HG03064 (cell line): ENCODE measurements around the gene LRP1B.

Experiments
- ATAC-seq: cut with Tn5 transposase; IDR thresholded peaks from one replicate; pipeline ENCODE4 v1.9.1; 2021; ENCODE audit warnings: low read depth; ENCODE audit not compliant: unreplicated experiment

Gene LRP1B

DNA sequence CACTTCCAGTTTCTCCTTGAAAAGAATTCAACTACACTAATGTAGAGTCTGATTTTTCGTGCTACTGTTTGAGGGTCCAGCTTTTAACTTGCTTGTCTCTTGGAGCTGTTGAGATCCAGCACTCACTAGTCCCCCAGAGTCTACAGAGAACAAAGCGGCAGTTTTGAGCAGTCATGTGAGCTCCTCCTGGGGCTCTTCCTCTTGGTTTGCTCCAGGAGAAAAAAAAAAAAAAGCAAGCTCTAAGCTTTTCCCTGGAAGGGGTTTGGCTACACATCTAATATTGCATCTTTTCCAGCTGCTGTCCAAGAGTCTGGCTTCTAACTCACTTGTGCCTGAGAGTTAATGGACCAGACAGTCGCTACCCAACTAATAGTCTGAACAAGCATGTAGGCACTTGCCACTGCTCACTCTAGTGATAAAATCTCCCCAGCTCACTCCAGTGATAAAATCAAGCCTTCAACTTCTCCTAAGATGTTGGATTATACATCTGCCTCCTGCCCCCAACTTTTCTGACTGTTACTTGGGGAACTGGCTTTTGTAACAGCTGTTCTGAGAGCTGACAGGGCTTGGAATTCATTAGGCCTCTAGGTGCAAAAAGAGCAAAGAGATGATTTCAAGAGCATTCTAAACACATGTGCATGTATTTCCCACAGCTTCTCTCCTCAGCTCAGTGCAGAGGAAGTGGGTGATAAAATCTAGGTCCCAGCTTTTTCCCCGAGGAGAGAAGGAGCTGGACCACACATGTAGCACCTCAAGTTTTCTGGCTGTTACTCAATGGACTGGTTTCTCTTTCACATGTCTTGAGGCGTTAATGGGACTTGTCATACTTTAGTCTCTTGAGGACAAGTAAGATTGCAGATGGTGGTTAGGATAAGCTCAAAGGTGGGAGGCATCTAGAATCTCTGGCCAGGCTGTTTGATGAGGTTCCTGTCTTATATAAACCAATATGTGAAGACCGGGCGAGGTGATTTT, 750.5 kb downstream of the LRP1B start:
- ATAC-seq = no peak

DNA sequence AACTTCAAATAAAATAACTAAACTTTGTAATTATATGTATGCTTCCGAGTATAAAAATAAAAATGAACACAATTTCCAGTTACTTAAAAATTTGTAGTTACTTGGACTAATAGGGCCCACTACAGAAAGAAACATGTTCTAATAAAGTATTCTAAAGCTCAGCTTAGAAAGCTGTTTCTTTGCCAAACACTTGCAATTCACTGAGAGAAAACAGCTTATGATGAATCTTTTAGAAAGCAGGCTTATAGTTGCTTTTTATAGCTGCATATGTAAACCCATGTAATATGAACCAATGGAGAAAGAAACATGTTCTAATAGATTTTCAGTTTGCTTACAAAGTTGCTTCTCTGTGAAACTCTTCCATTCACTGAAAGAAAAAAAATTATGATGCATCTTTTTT, 766.0 kb downstream of the LRP1B start:
- no peak for ATAC-seq

DNA sequence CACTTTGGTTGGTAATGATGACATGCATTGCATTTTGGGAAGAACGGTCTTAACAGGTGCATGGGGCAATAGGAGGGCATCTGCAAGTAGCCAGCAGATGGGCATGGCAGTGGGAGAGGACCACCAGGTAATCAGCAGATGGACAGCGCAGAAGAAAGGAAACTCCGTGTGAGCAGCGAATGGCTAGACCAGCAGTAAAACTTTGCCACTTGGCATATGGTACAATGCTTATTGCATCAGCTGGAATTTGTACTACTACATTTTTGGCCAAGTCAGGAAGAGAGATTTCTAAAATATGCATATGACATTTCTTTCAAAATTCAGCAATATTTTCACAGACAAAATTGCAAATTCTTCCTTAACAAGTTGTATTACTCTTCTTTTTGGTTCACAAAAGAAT, 768.5 kb downstream of the LRP1B start:
- ATAC-seq = no peak

DNA sequence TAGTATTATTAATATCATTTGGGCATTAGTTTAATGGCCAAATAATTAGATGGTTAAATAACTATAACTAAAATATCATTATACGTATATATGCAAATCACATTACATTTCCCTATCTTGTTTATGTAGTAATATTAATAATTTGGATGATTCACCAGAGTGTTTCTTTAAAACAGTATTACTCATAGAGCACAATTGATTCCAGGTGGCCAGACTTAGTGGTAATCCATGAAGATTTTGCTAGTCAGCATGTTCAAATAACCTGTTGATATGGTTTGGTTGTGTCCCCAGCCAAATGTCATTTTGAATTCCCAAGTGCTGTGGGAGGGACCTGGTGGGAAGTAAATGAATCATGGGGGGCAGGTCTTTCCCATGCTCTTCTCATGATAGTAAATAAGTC, 782.3 kb downstream of the LRP1B start:
- no peak for ATAC-seq

DNA sequence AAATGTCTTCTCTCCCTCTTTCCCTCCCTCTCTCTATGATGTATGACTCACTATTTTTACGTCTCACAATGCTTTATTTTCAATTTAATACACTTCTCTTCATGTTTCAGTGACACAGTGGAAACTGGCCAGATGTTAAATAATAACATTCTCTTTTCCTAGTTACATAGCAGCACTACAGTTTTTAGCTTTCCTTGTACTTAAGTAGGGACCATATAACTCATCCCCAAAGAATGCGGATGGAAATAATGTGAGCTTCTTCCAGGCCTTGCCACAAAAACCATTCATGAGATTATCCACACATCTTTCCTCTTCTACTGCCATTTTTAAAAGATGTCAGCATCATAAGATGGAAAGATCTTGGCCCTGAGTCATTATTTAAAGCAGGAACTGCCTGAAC, 789.4 kb downstream of the LRP1B start:
- ATAC-seq = no peak

DNA sequence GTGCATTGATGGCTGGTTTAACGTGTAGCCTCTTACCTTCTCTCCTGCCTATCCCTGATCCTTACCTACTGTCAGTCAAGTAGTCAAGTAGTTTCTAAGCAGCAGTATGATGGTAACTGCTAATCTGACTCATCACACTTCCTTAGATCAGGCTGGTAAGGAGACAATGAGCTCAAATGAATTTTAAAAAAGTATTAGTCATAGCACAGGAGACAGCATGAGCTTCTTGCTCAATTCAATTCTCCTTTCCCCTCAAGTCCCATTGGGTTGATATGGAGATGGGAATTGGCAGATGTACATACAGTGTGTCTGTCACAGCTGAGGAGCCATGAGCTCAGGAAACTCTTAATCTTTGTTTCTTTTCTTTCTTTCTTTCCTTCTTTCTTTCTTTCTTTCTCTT, 799.7 kb downstream of the LRP1B start:
- no peak for ATAC-seq

DNA sequence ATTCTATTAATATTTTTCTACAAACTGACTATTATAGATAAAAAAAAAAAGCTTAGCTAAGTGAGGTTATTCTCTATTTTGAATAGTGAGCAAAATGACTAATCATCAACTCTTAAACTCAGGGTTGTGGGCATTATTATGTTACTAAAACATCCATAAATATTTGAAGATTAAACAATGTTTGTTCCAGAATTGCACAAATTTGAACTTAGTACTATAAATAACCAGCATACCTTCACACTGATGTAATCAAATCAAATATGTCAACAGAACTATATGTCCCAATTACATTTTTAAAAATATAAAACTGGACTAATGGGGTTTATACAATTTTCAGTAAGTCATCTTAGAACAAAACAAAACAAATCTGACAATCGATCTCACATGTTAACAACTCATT, 800.9 kb downstream of the LRP1B start:
- no peak for ATAC-seq

DNA sequence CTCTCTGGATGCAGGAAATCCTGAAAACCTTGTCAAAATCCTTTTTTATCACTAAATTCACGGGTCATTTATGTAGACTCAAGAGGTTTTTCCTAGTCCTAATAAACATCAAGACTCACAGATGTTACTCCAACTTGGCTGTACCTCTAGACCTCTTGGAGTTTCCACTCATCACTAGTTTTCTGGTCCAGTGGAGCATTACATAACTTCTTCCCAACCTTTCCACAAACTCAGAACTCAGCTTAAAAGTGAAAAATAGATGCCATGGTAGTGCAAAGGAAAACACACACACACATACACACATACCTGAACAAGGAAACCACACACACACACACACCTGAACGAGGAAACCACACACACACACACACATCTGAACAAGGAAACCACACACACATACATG, 807.2 kb downstream of the LRP1B start:
- no peak for ATAC-seq

DNA sequence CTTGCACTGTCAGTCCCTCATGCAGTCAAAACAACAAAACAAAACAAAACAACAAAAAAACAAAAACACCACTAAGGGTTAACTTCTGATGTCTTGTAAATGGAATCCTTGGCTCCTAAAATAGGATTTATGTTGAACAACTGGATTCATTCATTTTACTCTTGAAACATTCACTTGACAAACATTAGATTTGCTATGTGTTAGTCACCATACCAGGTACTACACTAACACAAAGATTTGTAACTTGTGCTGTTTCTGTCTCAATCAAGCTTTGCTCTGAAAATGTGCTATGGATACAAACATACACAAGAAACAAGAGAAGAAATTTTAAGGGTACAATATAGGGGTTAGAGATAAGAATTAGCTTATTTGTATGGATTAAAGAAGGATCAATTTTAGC, 812.8 kb downstream of the LRP1B start:
- ATAC-seq = no peak

DNA sequence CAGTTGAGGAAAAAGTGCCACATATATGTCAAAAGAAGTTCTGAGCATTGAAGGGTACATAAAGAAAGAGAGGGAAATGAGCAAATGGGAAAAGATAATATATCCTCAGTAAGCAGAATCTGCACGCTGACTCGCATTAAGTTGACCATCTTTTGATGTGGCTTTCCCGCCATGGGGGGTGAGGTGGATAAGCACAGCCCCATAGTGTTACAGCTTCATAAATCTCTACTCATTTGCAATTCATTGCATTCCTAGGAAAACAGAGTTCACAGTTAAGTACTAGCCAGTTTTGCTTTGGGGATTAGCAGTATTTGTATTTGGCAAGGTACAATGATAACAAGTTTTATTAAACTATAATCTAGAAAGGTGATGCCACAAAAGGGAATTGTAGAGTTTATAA, 814.2 kb downstream of the LRP1B start:
- ATAC-seq = no peak

DNA sequence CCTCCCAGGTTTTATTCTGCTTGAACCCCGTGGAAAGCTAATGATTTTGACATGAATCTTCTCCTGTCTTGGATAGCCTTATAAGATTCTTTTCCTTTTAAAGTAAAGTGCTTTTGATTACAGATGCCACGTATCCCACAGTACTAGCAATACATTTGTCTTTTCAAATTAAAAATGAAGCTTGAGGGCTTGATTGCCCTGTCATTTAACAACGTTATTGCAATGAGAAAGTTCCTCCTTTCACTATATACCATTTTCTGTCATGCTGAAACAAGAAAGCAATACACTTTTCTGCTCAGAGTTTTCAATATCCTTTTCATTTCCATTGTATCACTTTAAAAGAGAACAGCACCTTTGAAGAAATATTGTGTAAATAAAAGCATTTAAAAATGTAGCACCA, 814.7 kb downstream of the LRP1B start:
- no peak for ATAC-seq

DNA sequence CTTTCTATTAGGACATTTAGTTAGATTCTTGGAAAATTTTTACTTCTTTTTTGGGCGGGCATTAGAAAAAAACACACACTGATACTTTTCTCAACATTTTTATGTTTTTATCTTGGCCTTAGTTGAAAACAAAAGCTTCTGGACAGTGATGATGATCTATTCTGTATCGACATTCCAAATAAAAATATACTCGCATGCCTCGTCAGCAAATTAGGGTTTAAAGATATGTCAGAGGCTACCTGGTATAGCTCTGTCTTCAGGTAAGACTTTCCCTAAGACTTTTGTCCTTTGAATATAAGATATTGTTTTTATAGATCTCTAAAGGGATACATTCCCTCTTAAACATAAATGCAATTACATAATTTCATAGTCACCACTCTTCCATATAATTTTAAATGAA, 816.8 kb downstream of the LRP1B start:
- no peak for ATAC-seq

DNA sequence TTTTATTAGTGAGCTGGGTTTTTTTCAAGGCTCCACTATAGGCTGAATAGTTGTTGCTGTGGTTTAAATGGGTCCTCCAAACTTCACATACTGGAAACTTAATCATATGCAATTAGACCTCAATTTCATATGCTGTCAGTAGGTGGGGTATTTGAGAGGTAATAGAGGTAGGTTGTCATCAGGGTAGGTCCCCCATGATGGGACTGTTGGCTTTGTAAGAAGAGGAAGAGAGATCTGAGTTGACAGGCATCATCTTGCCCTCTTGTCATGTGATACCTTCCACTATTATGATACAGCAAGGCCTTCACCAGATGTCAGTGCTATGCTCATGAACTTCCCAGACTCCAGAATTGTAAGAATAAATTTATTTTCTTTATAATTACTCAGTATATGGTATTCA, 819.4 kb downstream of the LRP1B start:
- ATAC-seq = no peak

DNA sequence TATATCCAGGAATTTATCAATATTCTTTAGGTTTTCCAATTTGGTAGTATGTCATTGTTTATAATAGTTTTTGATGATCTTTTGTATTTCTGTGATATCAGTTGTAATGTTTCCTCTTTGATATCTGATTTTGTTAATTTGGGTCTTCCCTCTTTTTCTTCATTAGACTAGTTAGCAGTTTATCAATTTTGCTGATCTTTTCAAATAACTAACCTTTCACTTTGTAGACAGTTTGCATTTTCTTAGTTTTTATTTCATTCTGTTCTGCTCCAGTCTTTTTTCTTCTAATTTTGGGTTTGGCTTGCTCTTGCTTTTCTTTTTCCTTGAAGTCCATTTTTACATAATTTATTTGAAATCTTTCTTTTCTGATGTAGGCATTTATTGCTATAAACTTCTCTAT, 824.4 kb downstream of the LRP1B start:
- ATAC-seq = no peak

DNA sequence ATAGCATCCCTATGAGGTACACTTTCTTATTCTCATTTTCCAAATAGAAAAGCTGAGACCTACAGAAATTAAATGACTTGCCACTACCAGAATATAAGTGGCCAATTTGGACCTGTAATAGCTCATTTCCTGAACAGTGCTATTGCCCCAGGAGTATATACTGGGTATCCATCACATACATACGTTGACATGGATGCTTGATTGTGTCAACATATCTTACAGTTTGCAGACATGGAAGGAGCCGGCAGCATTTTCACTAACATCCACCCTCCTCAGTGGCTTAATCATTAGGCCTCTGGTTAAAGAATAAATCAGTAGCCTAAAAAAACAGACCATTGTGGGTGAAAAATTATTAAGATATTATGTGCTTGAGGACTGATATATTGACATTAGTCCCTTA, 829.3 kb downstream of the LRP1B start:
- no peak for ATAC-seq

DNA sequence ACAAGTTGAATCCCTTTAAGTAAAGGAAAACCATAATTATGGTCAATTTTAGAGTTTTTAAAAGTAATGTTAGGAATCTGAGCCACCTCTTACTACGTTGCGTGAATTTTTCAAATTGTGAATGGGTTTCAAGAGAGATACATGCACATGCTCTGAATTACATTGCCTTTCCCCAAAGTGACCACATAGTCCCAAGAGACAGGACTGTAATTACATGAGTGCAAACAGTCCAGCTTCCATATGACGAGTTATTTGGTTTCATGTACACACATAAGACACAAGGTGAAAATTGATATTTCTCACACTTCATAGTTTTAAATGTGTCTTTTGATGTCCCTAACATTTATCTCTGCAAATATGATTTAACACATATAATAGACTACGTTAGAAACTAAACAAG, 850.8 kb downstream of the LRP1B start:
- no peak for ATAC-seq

DNA sequence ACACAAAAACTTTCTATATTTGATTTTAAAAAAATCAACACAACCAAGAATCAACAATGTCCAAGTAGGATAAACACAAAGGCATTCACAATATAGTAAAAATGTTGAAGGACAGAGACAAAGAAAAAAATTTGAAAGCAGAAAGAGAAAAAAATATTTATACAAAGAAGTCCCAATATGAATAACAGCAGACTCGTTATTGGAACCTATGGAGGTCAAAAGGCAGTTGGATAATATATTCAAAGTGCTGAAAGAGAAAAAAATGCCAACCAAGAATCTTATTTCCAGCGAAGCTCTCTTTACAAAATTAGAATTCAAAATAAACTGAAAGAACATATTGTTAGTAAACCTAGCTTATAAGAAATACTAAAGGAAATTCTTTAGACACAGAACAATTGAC, 859.5 kb downstream of the LRP1B start:
- ATAC-seq = no peak

DNA sequence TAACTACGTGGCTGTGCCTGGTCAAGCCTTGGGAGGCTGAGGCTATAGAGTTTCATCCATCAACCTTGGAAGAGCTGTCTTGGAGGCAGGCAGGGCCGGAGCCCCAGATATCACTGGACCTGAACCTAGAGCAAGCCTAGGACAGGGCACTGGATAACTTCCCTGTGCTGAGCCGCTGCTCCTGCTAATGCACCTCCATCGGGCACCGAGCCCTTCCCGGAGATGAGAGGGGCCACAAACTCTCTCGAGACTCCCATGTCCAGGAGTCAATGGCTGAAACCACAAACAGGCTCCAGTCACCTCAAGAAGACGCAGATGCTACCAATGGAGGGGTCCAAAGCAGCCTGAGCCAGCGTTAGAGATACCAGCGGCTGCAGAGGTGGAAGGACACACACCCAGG, 866.0 kb downstream of the LRP1B start:
- no peak for ATAC-seq

DNA sequence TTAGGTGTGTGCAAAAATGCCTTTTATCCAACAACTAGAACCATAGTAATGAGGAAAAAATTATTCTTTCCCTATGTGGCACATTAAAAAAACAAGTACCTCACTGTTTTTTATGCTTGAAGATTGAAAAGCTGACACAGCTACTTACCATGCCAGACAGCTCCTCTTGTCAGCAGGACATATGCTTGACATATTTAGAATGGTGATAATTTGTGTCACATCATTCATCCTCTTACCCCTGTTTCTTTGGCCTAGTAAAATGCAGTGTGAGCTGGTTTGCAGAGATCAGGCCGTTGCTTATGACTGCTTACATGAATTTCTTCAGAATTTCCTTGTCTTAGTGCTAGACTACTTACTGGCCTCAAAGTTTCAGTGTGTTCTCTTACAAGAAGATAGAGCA, 869.9 kb downstream of the LRP1B start:
- no peak for ATAC-seq

DNA sequence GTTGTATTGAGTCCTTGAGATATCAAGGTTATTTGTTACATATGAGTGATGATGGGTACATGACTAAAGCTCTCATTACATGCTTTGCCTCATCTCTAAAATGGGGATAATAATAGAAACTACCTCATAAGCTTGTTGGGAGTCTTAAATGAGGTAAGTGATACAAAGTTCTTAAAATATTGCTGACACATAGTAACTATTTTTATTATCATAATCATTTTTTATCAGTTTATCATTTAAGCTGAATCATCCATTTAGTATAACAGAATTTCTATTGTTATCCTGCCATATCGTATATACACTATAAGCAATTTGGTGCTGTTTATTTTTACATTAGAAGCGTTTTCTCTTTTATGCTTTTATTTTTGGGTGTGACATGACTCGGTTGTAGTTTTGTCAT, 871.1 kb downstream of the LRP1B start:
- ATAC-seq = no peak

DNA sequence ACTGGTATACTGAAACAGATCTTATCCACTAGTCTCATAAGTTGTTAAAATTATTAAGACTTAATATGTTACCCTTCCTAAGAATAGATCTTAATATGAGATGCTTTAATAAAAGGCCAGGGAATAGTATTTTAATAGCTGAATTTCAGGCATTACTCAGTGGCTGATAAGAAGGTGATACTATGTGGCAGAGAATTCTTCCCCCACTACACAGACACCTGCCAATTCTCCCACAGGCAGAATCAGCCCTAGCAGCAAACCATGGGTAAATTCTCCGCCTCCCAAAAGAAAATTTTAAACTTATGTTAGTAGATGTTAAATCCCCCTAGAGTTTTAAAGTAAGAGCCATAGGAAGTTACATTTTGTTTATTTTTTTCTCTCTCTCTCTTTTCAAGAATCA, 888.8 kb downstream of the LRP1B start:
- no peak for ATAC-seq

DNA sequence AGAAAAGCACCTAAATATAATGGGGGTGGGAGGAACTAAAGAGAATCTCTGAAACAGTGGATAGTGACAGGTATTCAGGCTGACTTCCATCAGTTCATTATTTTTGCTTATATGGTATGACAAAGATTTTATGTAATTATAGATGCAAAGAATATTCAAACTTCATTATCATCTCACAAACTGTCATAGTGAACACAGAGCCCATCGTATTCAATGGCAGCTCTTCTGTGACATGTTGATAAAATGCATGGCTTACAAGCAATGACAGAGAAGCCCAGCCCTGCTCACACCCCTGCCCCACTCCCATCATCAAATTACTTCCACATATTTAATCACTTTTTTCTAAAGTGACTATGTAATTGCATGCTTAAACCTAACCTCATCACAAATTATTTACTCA, 904.3 kb downstream of the LRP1B start:
- no peak for ATAC-seq

DNA sequence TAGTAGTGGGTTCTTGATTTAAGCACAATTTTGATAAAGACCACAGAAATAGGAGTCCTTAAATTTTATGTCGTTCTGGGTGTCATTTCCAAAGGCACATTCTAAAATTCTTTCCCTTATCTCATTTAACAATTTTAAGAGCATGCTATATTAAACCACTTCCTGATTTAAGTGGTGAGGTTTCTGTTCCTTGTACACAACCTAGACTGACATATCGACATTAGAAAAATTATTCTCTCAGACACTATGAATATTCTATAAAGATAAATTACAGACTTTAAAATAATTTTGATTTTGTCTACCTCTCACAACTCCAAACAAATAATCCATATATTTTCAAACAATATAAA, 923.8 kb downstream of the LRP1B start:
- ATAC-seq = no peak
